Heart left ventricle (tissue), 16 donors: ENCODE measurements around the gene ANKS4B. TPM values are rescaled to one million over a fixed set of nuclear protein-coding genes. Genes with fewer than 3 reads are reported as not detected.

ENCODE experiments used
- ATAC-seq, 4 donors: fragments of 200-7000 bp; cut with Tn5 transposase; one replicate each; pipeline ENCODE4 v1.9.1; 2020 to 2022; ENCODE audit warnings: moderate library complexity in 4 of 4, mild to moderate bottlenecking in 3 of 4, moderate number of reproducible peaks in 1 of 4
- DNase-seq, 5 donors: peaks; one replicate each; pipeline ENCODE4 v3.0.0-alpha.2; 2020
- H3K27ac ChIP-seq, 12 donors: fragments of 200-600 bp; sonication (generic) in 4 of 12; one replicate each; pipeline versions ENCODE4 v1.5.0 to v1.8.0; 2016 to 2022; ENCODE audit warnings: mild to moderate bottlenecking in 2 of 12
- H3K27me3 ChIP-seq, 9 donors: fragments of 200-600 bp; sonication (generic) in 2 of 9; one replicate each; pipeline versions ENCODE4 v1.5.1 to v1.8.0; 2016 to 2022; ENCODE audit warnings: mild to moderate bottlenecking in 3 of 9
- H3K36me3 ChIP-seq, 9 donors: fragments of 200-600 bp; sonication (generic) in 2 of 9; one replicate each; pipeline versions ENCODE4 v1.5.0 to v1.8.0; 2018 to 2022; ENCODE audit warnings: mild to moderate bottlenecking in 2 of 9
- H3K4me1 ChIP-seq, 12 donors: fragments of 200-600 bp; sonication (generic) in 4 of 12; one replicate each; pipeline versions ENCODE4 v1.5.0 to v1.8.0; 2016 to 2022; ENCODE audit warnings: mild to moderate bottlenecking in 3 of 12
- H3K4me3 ChIP-seq, 12 donors: fragments of 200-600 bp; sonication (generic) in 4 of 12; one replicate each; pipeline versions ENCODE4 v1.5.0 to v1.8.0; 2017 to 2022; ENCODE audit warnings: mild to moderate bottlenecking in 9 of 12, moderate library complexity in 4 of 12
- H3K9me3 ChIP-seq, 12 donors: fragments of 200-600 bp; sonication (generic) in 4 of 12; one replicate each; pipeline versions ENCODE4 v1.5.0 to v1.8.0; 2016 to 2022; ENCODE audit warnings: mild to moderate bottlenecking in 1 of 12
- CTCF ChIP-seq, 12 donors: fragments of 200-600 bp; sonication (generic) in 4 of 12; IDR thresholded peaks; one replicate each; pipeline versions ENCODE4 v1.5.0 to v1.8.0; 2018 to 2022; ENCODE audit warnings: antibody characterized with exemption in 12 of 12, mild to moderate bottlenecking in 5 of 12
- POLR2A ChIP-seq, 2 donors: fragments of 450-650 bp; IDR thresholded peaks; one replicate each; pipeline ENCODE4 v1.6.1; 2017; ENCODE audit warnings: antibody characterized with exemption in 2 of 2, mild to moderate bottlenecking in 2 of 2, moderate library complexity in 2 of 2
- WGBS, 4 donors: extraction: QIAGEN DNeasy Blood & Tissue Kit in 2 of 4; methylation state at CpG; one replicate each; pipeline versions ENCODE4 v1.1.5 to v1.1.7; 2013 to 2018; 5-methylcytosine and 5-hydroxymethylcytosine counted together
- intact Hi-C, 10 donors: fragments of 100-400 bp; cut with DNase I; formaldehyde crosslinking; loops; one replicate each; pipeline versions ENCODE4 v1.11.1 to v1.14.2; 2022
- polyA plus RNA-seq, 2 donors: library from polyadenylated mRNA; stranded (reverse); fragments of 200-250 nt; gene quantifications; one replicate each; pipeline ENCODE4 v1.2.3, GENCODE V29; 2013
- total RNA-seq, 9 donors: library from RNA; depleted of rRNA in 2 of 9; stranded (reverse); fragments of >200 nt in 2 of 9; fragmentation: NEBNext Ultra II Directional in 3 of 9; extraction: Animal tissue kit (Norgen Biotek cat#: 25700) in 3 of 9; gene quantifications; one replicate each; pipeline versions ENCODE4 v1.1.0 to v1.2.4, GENCODE V29; 2016 to 2023
- donor health status: ischemic (EF 13 %, LVEDD 7.1; RV severe dilation, severe dysfunction).
- donor health status: healthy with polysubstance abuse.
- donor health status: DM: no; HTN: yes; CAD: no.
- donor health status: DM: no; HTN: no; CAD: no.
- donor health status: ischemic (EF 25% LVEDD 6.9; RV normal size, moderate dysfunction).
- donor health status: ischemic (EF 25% LVEDD 5.7; RV mildly dilated, moderate dysfunction).
- donor health status: healthy.
- donor health status: DM: yes; HTN: yes; CAD: no.
- donor health status: ischemic (EF 35%, LVEDD 5.7; RV mildly dilated, moderate dysfunction).
- donor health status: nonischemic (EF 11% LVEDD 7.7; RV severe dilation, severe dysfunction).
- donor health status: DM: yes; HTN: yes; CAD: no.
- donor health status: PGD.
- donor health status: ischemic (EF 29% LVEDD 5.4; RV normal size, mild dysfunction).
- donor health status: nonischemic (EF 23%, LVEDD 6.1; RV moderate dilation, normal function).

The ANKS4B gene
- total and polyA plus RNA-seq, 11 donors, result not detected

- Histone ChIP-seq H3K9me3 (peaks cover 0 to 5% (median 0%) of the 10 kb centered on the region in 12 donors), H3K4me3 (no peak overlapping the region), H3K27ac (no peak overlapping the region), H3K36me3 (peaks cover 0 to 28% (median 16%) of the 10 kb centered on the region in 9 donors), H3K4me1 (peaks cover 0 to 7% (median 2%) of the 10 kb centered on the region in 12 donors), H3K27me3 (no peaks in the 10 kb centered on the region)
- TF ChIP-seq POLR2A (IDR thresholded peaks at IDR 0.05) (no peak), CTCF (IDR thresholded peaks at IDR 0.05) (no peak)
- no peak for ATAC-seq
- intact Hi-C loops, result loop anchor here in 8 of 10 donors (2.0 to 10.0 kb wide), 9 partner anchors 92 to 1489 kb away; partner anchors contain the start of gene CRYM (in 2 of the 8)
- no peak for DNase-seq
- 86 to 90% (median 88%) methylated on average over 12 of the region's 12 CpGs for WGBS, 4 donors
Measured at GRCh38 chr16:21185659-21186325, 47.7 kb upstream of the ANKS4B start.

GRCh38 chr16:21186326-21186691, 47.2 kb upstream of the ANKS4B start:
- H3K4me3 ChIP-seq, result no peak overlapping the region
- WGBS, 4 donors, result 67 to 80% (median 75%) methylated on average over 4 of the region's 4 CpGs
- no peak overlapping the region for H3K27ac ChIP-seq
- TF ChIP-seq CTCF (IDR thresholded peaks at IDR 0.05) (no peak), POLR2A (IDR thresholded peaks at IDR 0.05) (no peak)
- ATAC-seq (no peak), DNase-seq (no peak)
- no peaks in the 10 kb centered on the region for H3K27me3 ChIP-seq
- peaks cover 0 to 7% (median 2%) of the 10 kb centered on the region in 12 donors for H3K4me1 ChIP-seq
- peaks cover 0 to 23% (median 10%) of the 10 kb centered on the region in 9 donors for H3K36me3 ChIP-seq
- intact Hi-C loops, result loop anchor here in 8 of 10 donors (2.0 to 10.0 kb wide), 9 partner anchors 91 to 1488 kb away; partner anchors contain the start of gene CRYM (in 2 of the 8)
- peaks cover 0 to 5% (median 0%) of the 10 kb centered on the region in 12 donors for H3K9me3 ChIP-seq

- TF ChIP-seq CTCF (IDR thresholded peaks at IDR 0.05), result no peak
- no peak for TF ChIP-seq POLR2A (IDR thresholded peaks at IDR 0.05)
- DNase-seq (no peak), ATAC-seq (no peak)
- H3K9me3 ChIP-seq, result peaks cover 0 to 3% (median 0%) of the 10 kb centered on the region in 12 donors
- H3K4me1 ChIP-seq, result peaks cover 0 to 7% (median 2%) of the 10 kb centered on the region in 12 donors
- H3K27me3 ChIP-seq, result no peaks in the 10 kb centered on the region
- 75 to 88% (median 84%) methylated on average over 5 of the region's 5 CpGs for WGBS, 4 donors
- no peaks in the 10 kb centered on the region for H3K36me3 ChIP-seq
- no peak overlapping the region for H3K27ac ChIP-seq
- intact Hi-C loops, result loop anchor here in 9 of 10 donors (2.0 to 10.0 kb wide), 10 partner anchors 88 to 1485 kb away; partner anchors contain the start of gene CRYM (in 2 of the 9)
- no peak overlapping the region for H3K4me3 ChIP-seq
Measured at GRCh38 chr16:21189311-21189710, 44.2 kb upstream of the ANKS4B start.

- 86 to 96% (median 93%) methylated on average over 4 of the region's 4 CpGs for WGBS, 4 donors
- ATAC-seq, result no peak
- Histone ChIP-seq H3K9me3 (peaks cover 0 to 3% (median 0%) of the 10 kb centered on the region in 12 donors), H3K36me3 (no peaks in the 10 kb centered on the region), H3K27me3 (peaks cover 0 to 1% (median 0%) of the 10 kb centered on the region in 9 donors), H3K4me1 (peaks cover 0 to 7% (median 2%) of the 10 kb centered on the region in 12 donors), H3K27ac (no peak overlapping the region), H3K4me3 (no peak overlapping the region)
- intact Hi-C loops, result loop anchor here in 2 of 10 donors (5.0 kb wide), 2 partner anchors 92 to 112 kb away; no protein-coding TSS in a partner anchor
- TF ChIP-seq CTCF (IDR thresholded peaks at IDR 0.05) (no peak), POLR2A (IDR thresholded peaks at IDR 0.05) (no peak)
- DNase-seq, result no peak
Measured at GRCh38 chr16:21190013-21190412, 43.5 kb upstream of the ANKS4B start.
